Measurements from ENCODE around the gene MFAP4. TPM values are rescaled to one million over a fixed set of nuclear protein-coding genes. Genes with fewer than 3 reads are reported as not detected.

Gene MFAP4
- total and polyA plus RNA-seq, 9 donors = 46.5 to 380 (median 179) TPM

DNA sequence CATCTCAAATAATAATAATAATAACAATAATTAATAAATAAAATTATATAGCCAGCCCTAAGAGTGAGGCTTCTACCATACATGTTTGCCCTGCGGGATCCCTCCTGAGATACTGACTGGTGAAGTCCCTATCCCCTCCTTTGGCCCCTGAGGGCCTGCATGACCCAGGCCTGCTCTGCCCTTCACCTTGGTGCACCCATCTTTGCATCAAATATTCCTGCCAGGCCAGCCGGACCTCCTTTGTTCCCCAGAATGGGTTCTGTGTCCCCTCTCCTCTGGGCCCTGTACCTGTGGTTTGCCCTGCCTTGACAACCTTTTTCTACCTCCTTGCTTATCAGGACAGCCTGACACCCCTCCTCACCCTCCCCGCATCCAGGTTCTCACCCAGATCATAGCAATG lies 22.1 kb upstream of the MFAP4 start:
- Histone ChIP-seq H3K4me3 (no peak overlapping the region), H3K4me1 (ENCODE audit: insufficient read depth) (no peaks in the 10 kb centered on the region), H3K9me3 (no peaks in the 10 kb centered on the region), H3K36me3 (no peaks in the 10 kb centered on the region), H3K27me3 (no peaks in the 10 kb centered on the region), H3K27ac (no peak overlapping the region)
- intact Hi-C loops (cut with DNase I) = no loop called here
- TF ChIP-seq EP300 (IDR thresholded peaks at IDR 0.05) (no peak), POLR2A (IDR thresholded peaks at IDR 0.05) (no peak)
- TF ChIP-seq, protein P1, sequence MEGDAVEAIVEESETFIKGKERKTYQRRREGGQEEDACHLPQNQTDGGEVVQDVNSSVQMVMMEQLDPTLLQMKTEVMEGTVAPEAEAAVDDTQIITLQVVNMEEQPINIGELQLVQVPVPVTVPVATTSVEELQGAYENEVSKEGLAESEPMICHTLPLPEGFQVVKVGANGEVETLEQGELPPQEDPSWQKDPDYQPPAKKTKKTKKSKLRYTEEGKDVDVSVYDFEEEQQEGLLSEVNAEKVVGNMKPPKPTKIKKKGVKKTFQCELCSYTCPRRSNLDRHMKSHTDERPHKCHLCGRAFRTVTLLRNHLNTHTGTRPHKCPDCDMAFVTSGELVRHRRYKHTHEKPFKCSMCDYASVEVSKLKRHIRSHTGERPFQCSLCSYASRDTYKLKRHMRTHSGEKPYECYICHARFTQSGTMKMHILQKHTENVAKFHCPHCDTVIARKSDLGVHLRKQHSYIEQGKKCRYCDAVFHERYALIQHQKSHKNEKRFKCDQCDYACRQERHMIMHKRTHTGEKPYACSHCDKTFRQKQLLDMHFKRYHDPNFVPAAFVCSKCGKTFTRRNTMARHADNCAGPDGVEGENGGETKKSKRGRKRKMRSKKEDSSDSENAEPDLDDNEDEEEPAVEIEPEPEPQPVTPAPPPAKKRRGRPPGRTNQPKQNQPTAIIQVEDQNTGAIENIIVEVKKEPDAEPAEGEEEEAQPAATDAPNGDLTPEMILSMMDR (IDR thresholded peaks at IDR 0.05) = no peak
- 94 to 99% (median 94%) methylated on average over 3 of the region's 3 CpGs for WGBS, 3 donors
- no peak for DNase-seq

DNA sequence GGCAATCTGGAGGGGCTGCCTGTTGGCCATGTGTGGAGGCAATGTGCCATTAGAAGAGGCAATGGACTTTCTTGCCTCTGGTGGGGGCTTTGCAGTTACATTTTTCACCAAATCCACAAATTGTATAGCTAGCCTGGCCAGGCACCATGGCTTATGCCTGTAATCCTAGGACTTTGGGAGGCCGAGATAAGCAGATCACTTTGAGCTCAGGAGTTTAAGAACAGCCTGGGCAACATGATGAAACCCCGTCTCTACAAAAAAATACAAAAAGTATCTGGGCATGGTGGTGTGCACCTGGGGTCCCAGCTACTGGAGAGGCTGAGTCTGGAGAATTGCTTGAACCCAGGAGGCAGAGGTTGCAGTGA lies 21.3 kb upstream of the MFAP4 start:
- intact Hi-C loops (cut with DNase I) = no loop called here
- H3K4me3 ChIP-seq = no peak overlapping the region
- H3K27me3 ChIP-seq = no peaks in the 10 kb centered on the region
- TF ChIP-seq POLR2A (IDR thresholded peaks at IDR 0.05) = no peak
- TF ChIP-seq, protein P1 (IDR thresholded peaks at IDR 0.05) = no peak
- no peak for TF ChIP-seq EP300 (IDR thresholded peaks at IDR 0.05)
- no peaks in the 10 kb centered on the region for H3K4me1 ChIP-seq (ENCODE audit: insufficient read depth)
- DNase-seq = no peak
- H3K27ac ChIP-seq = no peak overlapping the region
- WGBS, 3 donors = 94 to 100% (median 98%) methylated on average over 2 of the region's 2 CpGs
- H3K36me3 ChIP-seq = no peaks in the 10 kb centered on the region
- H3K9me3 ChIP-seq = no peaks in the 10 kb centered on the region

DNA sequence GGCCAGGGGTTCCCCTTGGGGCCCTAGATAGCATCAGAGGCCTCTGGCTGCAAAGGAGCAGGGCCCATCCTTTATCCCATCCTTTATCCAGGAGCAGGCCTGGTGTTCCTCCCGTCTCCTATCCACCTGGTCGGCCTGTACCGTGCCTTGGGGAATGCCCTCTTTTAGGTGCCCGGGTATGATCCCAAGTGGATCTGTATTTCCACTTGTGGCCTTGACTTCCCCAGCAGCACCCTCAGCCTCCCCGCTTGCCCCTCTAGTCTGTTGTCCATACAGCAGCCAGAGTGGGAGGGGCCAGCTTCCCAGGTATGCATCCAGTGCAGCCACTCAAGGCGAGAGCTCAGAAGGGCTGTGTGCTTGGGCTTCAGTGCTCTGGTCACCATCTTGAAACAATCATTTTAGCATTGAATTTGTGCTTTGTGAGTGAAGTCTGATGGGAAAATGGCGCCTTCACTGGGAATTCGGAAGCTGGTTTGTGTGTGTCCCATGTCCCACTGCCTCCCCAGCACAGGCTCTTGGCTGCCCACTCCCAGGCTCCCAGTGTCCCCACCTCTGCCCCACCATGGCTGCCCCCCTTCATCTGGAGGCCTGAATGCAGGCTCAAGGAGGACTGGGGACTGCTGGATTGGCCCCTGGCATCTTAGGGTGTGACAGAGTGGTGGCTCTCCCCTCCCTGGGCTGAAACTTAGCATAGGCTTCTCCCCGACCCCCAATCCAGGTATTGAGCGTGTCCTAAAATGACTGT lies 20.8 kb upstream of the MFAP4 start:
- H3K36me3 ChIP-seq = no peaks in the 10 kb centered on the region
- H3K9me3 ChIP-seq = no peaks in the 10 kb centered on the region
- no peaks in the 10 kb centered on the region for H3K27me3 ChIP-seq
- 94 to 98% (median 96%) methylated on average over 10 of the region's 10 CpGs for WGBS, 3 donors
- no peak for DNase-seq
- H3K4me1 ChIP-seq (ENCODE audit: insufficient read depth) = no peaks in the 10 kb centered on the region
- TF ChIP-seq, protein P1 (IDR thresholded peaks at IDR 0.05) = no peak
- TF ChIP-seq EP300 (IDR thresholded peaks at IDR 0.05) = no peak
- TF ChIP-seq POLR2A (IDR thresholded peaks at IDR 0.05) = no peak
- intact Hi-C loops (cut with DNase I) = no loop called here
- no peak overlapping the region for H3K4me3 ChIP-seq
- H3K27ac ChIP-seq = no peak overlapping the region

DNA sequence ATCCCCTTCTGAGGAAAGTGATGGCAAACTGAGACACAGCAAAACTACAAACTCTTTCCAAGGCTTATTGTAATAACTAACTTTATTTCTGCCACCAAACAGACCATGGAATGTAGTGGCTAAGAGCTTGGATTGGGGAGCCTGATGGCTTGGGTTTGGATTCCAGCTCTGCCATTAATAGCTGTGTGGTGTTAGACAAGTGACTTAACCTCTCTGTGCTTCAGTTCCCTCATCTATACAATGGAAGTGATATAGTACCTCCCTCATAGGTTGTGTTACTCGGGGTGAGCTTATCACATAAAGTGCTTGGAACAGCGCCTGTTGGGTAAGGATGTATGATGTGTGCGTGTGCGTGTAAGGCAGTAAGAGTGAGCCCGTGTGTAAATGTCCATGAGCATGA lies 18.1 kb upstream of the MFAP4 start:
- TF ChIP-seq, protein P1 (IDR thresholded peaks at IDR 0.05) = no peak
- no peak for TF ChIP-seq POLR2A (IDR thresholded peaks at IDR 0.05)
- TF ChIP-seq EP300 (IDR thresholded peaks at IDR 0.05) = no peak
- no peaks in the 10 kb centered on the region for H3K36me3 ChIP-seq
- no peaks in the 10 kb centered on the region for H3K27me3 ChIP-seq
- H3K9me3 ChIP-seq = no peaks in the 10 kb centered on the region
- WGBS, 3 donors = 73 to 89% (median 88%) methylated on average over 5 of the region's 5 CpGs
- H3K4me3 ChIP-seq = no peak overlapping the region
- intact Hi-C loops (cut with DNase I) = no loop called here
- DNase-seq = no peak
- no peak overlapping the region for H3K27ac ChIP-seq
- H3K4me1 ChIP-seq (ENCODE audit: insufficient read depth) = no peaks in the 10 kb centered on the region
